ENCODE measurements around the gene SBF2. TPM values are rescaled to one million over a fixed set of nuclear protein-coding genes. Genes with fewer than 3 reads are reported as not detected.

The SBF2 gene
- total and polyA plus RNA-seq, 2 of the 13 experiments (the other 11 are each of a cell fraction or from before 2014, with no cell fraction given) = 24.0 to 45.8 TPM

GRCh38 chr11:9787981-9788521 lies 506.0 kb downstream of the SBF2 start:
- ATAC-seq = no peak
- H3K27me3 ChIP-seq (ENCODE audit: control insufficient read depth in 1 of 2, insufficient read depth in 2 of 2, low read length in 2 of 2) = no peaks in the 10 kb centered on the region; a peak in 1 of 5 replicates
- POLR2A ChIA-PET = no interaction called here
- no peak for TF ChIP-seq GATA4 (IDR thresholded peaks at IDR 0.05; ENCODE audit: borderline replicate concordance, low read depth)
- no peak for TF ChIP-seq CBX5 (CRISPR knock-in tag; IDR thresholded peaks at IDR 0.05; ENCODE audit: borderline replicate concordance)
- no peak for TF ChIP-seq ZNF251 (CRISPR knock-in tag; IDR thresholded peaks at IDR 0.05)
- TF ChIP-seq, protein P1, sequence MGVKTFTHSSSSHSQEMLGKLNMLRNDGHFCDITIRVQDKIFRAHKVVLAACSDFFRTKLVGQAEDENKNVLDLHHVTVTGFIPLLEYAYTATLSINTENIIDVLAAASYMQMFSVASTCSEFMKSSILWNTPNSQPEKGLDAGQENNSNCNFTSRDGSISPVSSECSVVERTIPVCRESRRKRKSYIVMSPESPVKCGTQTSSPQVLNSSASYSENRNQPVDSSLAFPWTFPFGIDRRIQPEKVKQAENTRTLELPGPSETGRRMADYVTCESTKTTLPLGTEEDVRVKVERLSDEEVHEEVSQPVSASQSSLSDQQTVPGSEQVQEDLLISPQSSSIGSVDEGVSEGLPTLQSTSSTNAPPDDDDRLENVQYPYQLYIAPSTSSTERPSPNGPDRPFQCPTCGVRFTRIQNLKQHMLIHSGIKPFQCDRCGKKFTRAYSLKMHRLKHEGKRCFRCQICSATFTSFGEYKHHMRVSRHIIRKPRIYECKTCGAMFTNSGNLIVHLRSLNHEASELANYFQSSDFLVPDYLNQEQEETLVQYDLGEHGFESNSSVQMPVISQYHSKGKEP (CRISPR knock-in tag; IDR thresholded peaks at IDR 0.05) = no peak
- TF ChIP-seq SCMH1 (CRISPR knock-in tag; IDR thresholded peaks at IDR 0.05; ENCODE audit: borderline replicate concordance) = no peak
- TF ChIP-seq, protein P2, sequence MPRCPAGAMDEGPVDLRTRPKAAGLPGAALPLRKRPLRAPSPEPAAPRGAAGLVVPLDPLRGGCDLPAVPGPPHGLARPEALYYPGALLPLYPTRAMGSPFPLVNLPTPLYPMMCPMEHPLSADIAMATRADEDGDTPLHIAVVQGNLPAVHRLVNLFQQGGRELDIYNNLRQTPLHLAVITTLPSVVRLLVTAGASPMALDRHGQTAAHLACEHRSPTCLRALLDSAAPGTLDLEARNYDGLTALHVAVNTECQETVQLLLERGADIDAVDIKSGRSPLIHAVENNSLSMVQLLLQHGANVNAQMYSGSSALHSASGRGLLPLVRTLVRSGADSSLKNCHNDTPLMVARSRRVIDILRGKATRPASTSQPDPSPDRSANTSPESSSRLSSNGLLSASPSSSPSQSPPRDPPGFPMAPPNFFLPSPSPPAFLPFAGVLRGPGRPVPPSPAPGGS (CRISPR knock-in tag; IDR thresholded peaks at IDR 0.05) = no peak
- no peak for TF ChIP-seq CCAR2 (optimal IDR thresholded peaks at IDR 0.05; ENCODE audit: low read depth, low read length)
- no peak for TF ChIP-seq ZNF678 (CRISPR knock-in tag; IDR thresholded peaks at IDR 0.05)
- TF ChIP-seq ZBTB1 (CRISPR knock-in tag; IDR thresholded peaks at IDR 0.05; ENCODE audit: borderline replicate concordance) = no peak
- TF ChIP-seq ZNF441 (CRISPR knock-in tag; IDR thresholded peaks at IDR 0.05; ENCODE audit: borderline replicate concordance) = no peak
- TF ChIP-seq NFE2L1 (CRISPR knock-in tag; IDR thresholded peaks at IDR 0.05; ENCODE audit: borderline replicate concordance) = no peak
- TF ChIP-seq ARHGAP35 (CRISPR knock-in tag; IDR thresholded peaks at IDR 0.05; ENCODE audit: borderline replicate concordance) = no peak
- no peak for TF ChIP-seq ZNF274 (CRISPR knock-in tag; IDR thresholded peaks at IDR 0.05)
- no peak for TF ChIP-seq ZNF674 (CRISPR knock-in tag; IDR thresholded peaks at IDR 0.05; ENCODE audit: low read depth)
- TF ChIP-seq AKNA (CRISPR knock-in tag; IDR thresholded peaks at IDR 0.05; ENCODE audit: borderline replicate concordance) = no peak
- no peak overlapping the region for H3K4me2 ChIP-seq (ENCODE audit: low read depth, low read length)
- no peaks in the 10 kb centered on the region for H3K9me3 ChIP-seq (ENCODE audit: low read length)
- no peak overlapping the region for H3K9ac ChIP-seq (ENCODE audit: insufficient read depth, low read depth, low read length)
- no peak for DNase-seq (ENCODE audit: low spot score)
- H3K4me1 ChIP-seq (ENCODE audit: insufficient read depth, low read length) = no peaks in the 10 kb centered on the region
- H2AFZ ChIP-seq (ENCODE audit: low read length) = no peak overlapping the region
- intact Hi-C loops (cut with micrococcal nuclease; ENCODE audit: unreplicated experiment) = no loop called here
- no peak overlapping the region for H3K27ac ChIP-seq (ENCODE audit: extremely low read length, insufficient read depth, low read length)
- in situ Hi-C loops (cut with HindIII; ENCODE audit: extremely low pct_ligation_motif_present, low pct_unique_long_range_greater_than_20kb) = no loop called here
- no peak for FAIRE-seq
- no peaks in the 10 kb centered on the region for H3K79me2 ChIP-seq (ENCODE audit: insufficient read depth, low read length)
- 93% methylated on average over 2 of the region's 3 CpGs for WGBS (ENCODE audit: low lambda C conversion rate)
- BruUV-seq (replicated peaks) = no TSS peak
- CTCF ChIA-PET (ENCODE audit: low intra/inter-chr PET ratio, low total read pairs) = no interaction called here
- H3K36me3 ChIP-seq (replicated peaks in 1 of 2; ENCODE audit: control insufficient read depth in 1 of 2, insufficient read depth in 2 of 2, low read length in 2 of 2) = peaks cover 18 to 48% of the 10 kb centered on the region in 2 experiments; a peak in 4 of 5 replicates
- no peaks in the 10 kb centered on the region for H4K20me1 ChIP-seq (ENCODE audit: insufficient read depth, low read length)
- no peak overlapping the region for H3K4me3 ChIP-seq (replicated peaks in 1 of 3; ENCODE audit: insufficient read depth in 1 of 3, low read depth in 2 of 3, low read length in 3 of 3)
